HG03103 (cell line): ENCODE measurements around the gene PDE2A.

ENCODE experiments used
- ATAC-seq: cut with Tn5 transposase; IDR thresholded peaks from one replicate; pipeline ENCODE4 v1.9.1; 2021; ENCODE audit warnings: low read depth; ENCODE audit not compliant: unreplicated experiment

PDE2A gene

GRCh38 chr11:72665911-72666472 is 8.2 kb downstream of the PDE2A start:
- no peak for ATAC-seq

GRCh38 chr11:72662036-72662435 is 12.2 kb downstream of the PDE2A start:
- ATAC-seq, result no peak

- no peak for ATAC-seq
Measured at GRCh38 chr11:72661486-72661885, 12.7 kb downstream of the PDE2A start.

GRCh38 chr11:72658989-72659640 is 15.1 kb downstream of the PDE2A start:
- ATAC-seq, result no peak

GRCh38 chr11:72657411-72658100 is 16.7 kb downstream of the PDE2A start:
- ATAC-seq, result no peak

DNA sequence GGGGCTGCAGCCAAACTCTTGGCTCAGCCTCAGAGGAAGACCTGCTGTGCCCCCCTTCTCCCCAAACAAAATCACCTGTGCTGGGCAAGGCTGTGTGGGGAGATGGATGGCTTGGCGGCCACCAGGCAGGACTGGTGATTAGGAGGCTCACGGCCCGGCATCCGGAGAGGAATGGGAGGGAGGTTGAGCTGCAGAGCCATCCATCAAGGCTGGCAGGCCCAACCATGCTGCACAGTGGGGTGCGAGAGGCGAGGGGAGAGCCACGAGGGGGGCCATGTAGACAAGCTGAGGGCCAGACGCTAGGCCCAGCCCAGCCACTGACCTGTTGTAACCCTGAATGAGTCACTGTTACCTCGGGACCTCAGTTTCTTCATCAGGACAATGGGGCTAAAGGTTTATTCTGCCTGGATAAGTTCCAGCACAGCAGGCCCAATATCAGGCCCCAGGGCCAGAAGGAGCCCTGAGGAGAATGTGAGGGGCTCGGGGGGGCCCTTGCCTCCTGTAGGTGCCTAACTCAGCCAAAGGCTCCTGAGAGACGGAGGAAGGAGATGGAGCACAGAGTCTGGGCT is 18.2 kb downstream of the PDE2A start:
- ATAC-seq, result no peak

DNA sequence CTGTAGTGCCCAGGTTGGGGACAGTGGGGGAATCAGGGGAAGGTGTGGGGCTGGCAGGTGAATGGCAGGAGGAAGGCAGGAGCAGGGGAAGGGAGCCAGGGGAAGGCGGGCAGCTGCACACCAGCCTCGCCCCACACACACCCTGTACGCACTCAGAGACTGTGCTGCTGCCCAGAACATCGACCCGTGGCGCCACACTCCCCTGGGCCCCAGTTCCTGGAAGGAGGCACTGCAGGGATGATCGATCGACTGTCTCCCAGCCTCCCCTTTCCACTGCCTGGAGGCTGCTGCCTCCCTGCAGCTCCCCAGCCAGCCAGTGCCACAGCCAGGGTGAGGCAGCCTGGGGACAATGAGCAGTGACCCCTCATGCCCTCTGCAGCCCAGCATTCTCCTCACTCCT is 19.2 kb downstream of the PDE2A start:
- ATAC-seq, result no peak

- ATAC-seq, result no peak
Measured at GRCh38 chr11:72653649-72654048, 20.6 kb downstream of the PDE2A start.

DNA sequence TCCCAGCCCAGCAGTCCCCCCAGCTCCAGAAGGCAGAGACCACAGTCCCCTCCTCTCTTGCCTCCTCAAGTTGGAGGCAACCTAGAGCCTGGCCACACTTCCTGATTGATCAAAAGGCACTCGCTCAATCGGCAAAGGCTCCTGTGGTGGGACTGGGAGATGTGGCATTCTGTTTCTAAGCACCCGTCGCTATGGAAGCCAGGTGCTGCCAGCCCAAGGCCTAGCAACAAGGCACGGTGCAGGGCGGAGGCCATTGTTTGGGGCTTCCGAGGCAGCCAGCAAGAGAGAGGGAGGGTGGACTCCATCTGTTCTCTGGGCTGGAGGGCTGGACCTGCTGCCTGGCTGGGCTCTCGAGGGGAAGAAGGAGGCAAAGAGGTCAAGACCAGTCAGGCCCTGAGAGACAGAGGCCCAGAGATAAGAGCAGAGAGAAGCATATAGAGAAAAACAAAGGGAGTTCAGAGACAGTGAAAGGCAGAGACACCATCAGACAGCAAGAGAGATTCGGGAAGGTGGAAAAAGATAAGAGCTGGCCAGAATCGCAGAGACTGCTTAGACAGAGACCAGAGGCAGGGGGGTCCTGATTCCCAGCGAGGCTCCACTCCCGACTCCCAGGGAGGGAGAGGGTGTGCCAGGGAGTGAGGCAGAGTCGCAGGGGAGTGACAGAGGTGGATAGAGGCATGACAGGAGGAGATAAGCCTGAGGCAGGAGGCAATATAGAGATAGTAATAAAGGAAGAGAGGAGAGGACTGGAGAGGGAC is 21.2 kb downstream of the PDE2A start:
- no peak for ATAC-seq

- ATAC-seq, result no peak
Measured at GRCh38 chr11:72652133-72652532, 22.1 kb downstream of the PDE2A start.

GRCh38 chr11:72649215-72649976 is 24.8 kb downstream of the PDE2A start:
- ATAC-seq, result no peak

- ATAC-seq, result no peak
Measured at GRCh38 chr11:72648384-72649136, 25.7 kb downstream of the PDE2A start.

GRCh38 chr11:72647882-72648281 is 26.3 kb downstream of the PDE2A start:
- ATAC-seq, result no peak

DNA sequence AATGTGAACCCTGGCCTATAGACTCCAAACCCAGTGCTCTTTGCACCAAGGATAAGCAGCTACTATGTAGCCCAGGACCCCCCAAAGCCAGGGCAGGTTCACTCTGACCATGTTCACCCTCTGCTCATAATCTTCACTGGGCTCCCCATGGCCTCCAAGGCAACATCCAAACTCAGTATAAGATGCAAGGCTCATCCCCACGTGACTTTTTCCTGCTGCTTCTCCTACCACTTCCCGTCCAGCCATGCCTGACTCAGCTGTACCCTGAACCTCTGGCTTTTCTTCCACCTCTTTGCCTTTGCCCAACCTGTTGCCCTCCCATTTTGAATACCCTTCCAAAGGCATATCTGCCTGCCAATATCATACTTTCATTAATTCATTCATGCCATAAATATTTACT is 27.8 kb downstream of the PDE2A start:
- ATAC-seq, result no peak

DNA sequence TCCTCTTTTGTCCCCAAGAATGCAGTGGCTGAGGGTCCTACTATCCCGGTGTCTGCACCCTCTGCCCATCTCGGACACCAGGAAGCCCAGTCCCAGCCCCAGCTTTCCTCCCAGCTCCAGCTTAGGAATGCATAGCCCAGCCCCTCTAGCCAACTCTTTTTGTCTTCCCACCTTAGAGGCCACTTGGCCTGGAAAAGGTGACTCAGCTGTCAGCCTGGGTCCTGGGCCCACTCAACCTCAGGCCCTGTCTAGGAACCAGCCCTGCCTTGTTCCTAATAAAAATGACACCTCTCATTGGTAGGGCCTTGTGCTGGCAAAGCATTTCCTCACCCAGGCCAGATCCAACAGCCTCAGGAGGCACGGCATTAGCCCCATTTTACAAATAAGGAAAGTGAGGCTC is 28.2 kb downstream of the PDE2A start:
- no peak for ATAC-seq

DNA sequence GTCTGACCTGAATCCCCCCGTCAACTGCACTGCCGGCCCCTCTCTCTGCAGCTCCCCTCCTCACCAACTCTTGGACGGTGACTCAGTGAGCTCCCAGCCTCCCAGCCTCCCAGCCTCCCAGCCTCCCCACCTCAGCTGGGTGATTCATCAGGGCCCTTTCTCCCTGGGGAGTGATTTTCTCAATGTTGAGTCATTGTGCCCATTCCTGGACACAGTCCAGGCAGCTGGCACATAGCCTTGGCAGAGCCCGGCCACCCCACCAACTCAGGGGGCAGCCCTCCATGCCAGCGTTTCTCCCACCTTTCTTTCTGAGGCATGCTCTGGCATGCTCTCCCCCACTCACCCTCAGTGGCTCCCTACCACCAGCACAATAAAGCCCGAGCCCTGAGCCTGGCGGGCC is 30.7 kb downstream of the PDE2A start:
- no peak for ATAC-seq

GRCh38 chr11:72642884-72643522 is 31.2 kb downstream of the PDE2A start:
- ATAC-seq, result no peak

DNA sequence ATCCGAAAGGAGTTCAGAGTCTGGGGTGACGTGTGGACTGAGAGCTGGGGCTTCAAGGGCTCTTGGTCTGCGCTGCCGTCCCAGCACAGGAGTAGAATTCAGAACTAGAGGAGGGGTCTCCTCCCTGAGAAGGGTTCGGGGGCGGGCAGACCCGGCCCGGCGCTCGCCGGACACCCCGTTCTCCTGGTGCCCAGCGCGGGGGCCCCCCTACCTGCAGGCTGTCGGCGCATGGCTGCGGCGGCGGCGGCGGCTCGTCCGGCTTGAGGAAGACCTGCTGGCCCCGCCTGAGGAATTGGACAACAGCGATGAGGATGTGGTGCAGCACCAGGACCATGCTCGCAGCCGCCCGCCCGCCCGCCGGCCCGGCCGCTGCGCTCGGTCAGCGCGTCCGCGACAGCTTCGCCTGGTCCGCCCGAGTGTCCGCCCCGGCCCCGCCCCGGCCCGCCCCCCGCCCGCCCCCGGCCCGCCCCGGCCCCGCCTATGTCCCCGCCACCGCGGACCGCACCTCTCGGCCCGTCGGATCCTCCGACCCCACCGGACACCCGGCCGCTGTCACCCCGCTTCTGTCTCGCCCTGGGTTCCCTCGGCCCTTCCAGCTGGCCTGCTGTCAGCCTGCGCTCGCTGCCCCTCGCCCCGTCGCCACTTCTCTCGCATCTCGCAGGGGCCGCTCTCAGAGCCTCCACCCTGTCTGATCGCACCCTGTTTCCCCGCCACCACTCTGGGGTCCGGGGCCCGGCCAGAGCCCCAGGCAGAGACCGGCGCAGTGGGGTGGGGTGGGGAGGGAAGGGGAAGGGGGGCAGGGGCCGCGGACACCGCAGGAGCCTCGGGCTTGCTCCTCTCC is 32.0 kb downstream of the PDE2A start:
- ATAC-seq, result no peak
